ENCODE results near the gene BRF1.

BRF1 gene

GRCh38 chr14:105203057-105203531 is 97.7 kb downstream of the BRF1 start:
- no peaks in the 10 kb centered on the region for H3K9me3 ChIP-seq (ENCODE audit: insufficient read depth, low read depth, low read length)
- no peaks in the 10 kb centered on the region for H3F3A ChIP-seq (ENCODE audit: low read depth)
- no peak overlapping the region for H2AFZ ChIP-seq (ENCODE audit: low read length)
- H3K36me3 ChIP-seq (ENCODE audit: insufficient read depth, low read length), result no peaks in the 10 kb centered on the region
- peak overlapping the region; percentile 82 for H3K4me2 ChIP-seq (ENCODE audit: low read depth, low read length, poor library complexity, severe bottlenecking)
- H3K9me2 ChIP-seq (replicated peaks; ENCODE audit: low read depth, low read length), result no peaks in the 10 kb centered on the region
- no peaks in the 10 kb centered on the region for H3K79me2 ChIP-seq (ENCODE audit: insufficient read depth, low read length)
- H3K27me3 ChIP-seq (ENCODE audit: insufficient read depth, low read length, poor library complexity, severe bottlenecking), result no peaks in the 10 kb centered on the region
- TF ChIP-seq EZH2phosphoT487 (IDR thresholded peaks at IDR 0.05; ENCODE audit: borderline replicate concordance) (no peak), CTCF (conservative IDR thresholded peaks at IDR 0.05; ENCODE audit: low read length) (peak; percentile 88)
- H3K9ac ChIP-seq (ENCODE audit: low read depth, low read length, poor library complexity, severe bottlenecking), result peak overlapping the region; percentile 68
- H3K4me1 ChIP-seq (ENCODE audit: insufficient read depth, low read length, poor library complexity, severe bottlenecking), result peaks cover 36% of the 10 kb centered on the region
- no peak overlapping the region for H3K4me3 ChIP-seq (ENCODE audit: low read length, poor library complexity, severe bottlenecking)
- no peaks in the 10 kb centered on the region for H4K20me1 ChIP-seq (ENCODE audit: insufficient read depth, low read length, poor library complexity, severe bottlenecking)

- no peak for TF ChIP-seq CTCF (conservative IDR thresholded peaks at IDR 0.05; ENCODE audit: low read length)
- TF ChIP-seq EZH2phosphoT487 (IDR thresholded peaks at IDR 0.05; ENCODE audit: borderline replicate concordance), result no peak
- Histone ChIP-seq H3K27me3 (ENCODE audit: insufficient read depth, low read length, poor library complexity, severe bottlenecking) (no peaks in the 10 kb centered on the region), H3F3A (ENCODE audit: low read depth) (no peaks in the 10 kb centered on the region), H3K9ac (ENCODE audit: low read depth, low read length, poor library complexity, severe bottlenecking) (peak overlapping the region; percentile 68), H3K79me2 (ENCODE audit: insufficient read depth, low read length) (no peaks in the 10 kb centered on the region), H3K4me1 (ENCODE audit: insufficient read depth, low read length, poor library complexity, severe bottlenecking) (peaks cover 36% of the 10 kb centered on the region), H3K36me3 (ENCODE audit: insufficient read depth, low read length) (no peaks in the 10 kb centered on the region), H3K4me2 (ENCODE audit: low read depth, low read length, poor library complexity, severe bottlenecking) (peak overlapping the region; percentile 82), H4K20me1 (ENCODE audit: insufficient read depth, low read length, poor library complexity, severe bottlenecking) (no peaks in the 10 kb centered on the region), H2AFZ (ENCODE audit: low read length) (peak overlapping the region; percentile 70), H3K4me3 (ENCODE audit: low read length, poor library complexity, severe bottlenecking) (peak overlapping the region; percentile 68), H3K9me3 (ENCODE audit: insufficient read depth, low read depth, low read length) (no peaks in the 10 kb centered on the region), H3K9me2 (replicated peaks; ENCODE audit: low read depth, low read length) (no peaks in the 10 kb centered on the region)
Observed at GRCh38 chr14:105201925-105202513, 98.8 kb downstream of the BRF1 start.

GRCh38 chr14:105201156-105201924 is 99.5 kb downstream of the BRF1 start:
- Histone ChIP-seq H3K4me3 (ENCODE audit: low read length, poor library complexity, severe bottlenecking) (peak overlapping the region; percentile 68), H3K9me2 (replicated peaks; ENCODE audit: low read depth, low read length) (no peaks in the 10 kb centered on the region), H3K9ac (ENCODE audit: low read depth, low read length, poor library complexity, severe bottlenecking) (peak overlapping the region; percentile 68), H3K9me3 (ENCODE audit: insufficient read depth, low read depth, low read length) (no peaks in the 10 kb centered on the region), H3K27me3 (ENCODE audit: insufficient read depth, low read length, poor library complexity, severe bottlenecking) (no peaks in the 10 kb centered on the region), H3K4me1 (ENCODE audit: insufficient read depth, low read length, poor library complexity, severe bottlenecking) (peaks cover 36% of the 10 kb centered on the region), H3K36me3 (ENCODE audit: insufficient read depth, low read length) (no peaks in the 10 kb centered on the region), H4K20me1 (ENCODE audit: insufficient read depth, low read length, poor library complexity, severe bottlenecking) (no peaks in the 10 kb centered on the region), H3K79me2 (ENCODE audit: insufficient read depth, low read length) (no peaks in the 10 kb centered on the region), H2AFZ (ENCODE audit: low read length) (peak overlapping the region; percentile 70), H3F3A (ENCODE audit: low read depth) (no peaks in the 10 kb centered on the region), H3K4me2 (ENCODE audit: low read depth, low read length, poor library complexity, severe bottlenecking) (peak overlapping the region; percentile 82)
- TF ChIP-seq EZH2phosphoT487 (IDR thresholded peaks at IDR 0.05; ENCODE audit: borderline replicate concordance) (no peak), CTCF (conservative IDR thresholded peaks at IDR 0.05; ENCODE audit: low read length) (peak; percentile 63)
